Cerebellar nuclear complex (tissue), 1 donor: ENCODE results near the gene MED13L.
"Not testable (repeated sequence)": the region's sequence is repeated elsewhere in the genome, so short reads cannot be mapped to it uniquely, and the experiment has no call there.

Experiments used
- DNase-seq, 2 experiments: peaks; one replicate each; lab custom pipeline; 2025; lab: John Stamatoyannopoulos, UW

MED13L gene

GRCh38 chr12:116010467-116010866, 267.0 kb downstream of the MED13L start:
- no peak for DNase-seq

GRCh38 chr12:116009805-116010204, 267.7 kb downstream of the MED13L start:
- no peak for DNase-seq

- no peak for DNase-seq
These were observed 271.4 kb downstream of the MED13L start for GRCh38 chr12:116006141-116006540.

- DNase-seq = no peak
These were observed 274.5 kb downstream of the MED13L start for GRCh38 chr12:116002890-116003536.

- DNase-seq = no peak
These were observed 277.2 kb downstream of the MED13L start for GRCh38 chr12:116000252-116000651.

- DNase-seq = no peak
These were observed 277.9 kb downstream of the MED13L start for GRCh38 chr12:115999582-115999981.

- DNase-seq = no peak
These were observed 278.6 kb downstream of the MED13L start for GRCh38 chr12:115998794-115999478.

- no peak for DNase-seq
These were observed 279.3 kb downstream of the MED13L start for GRCh38 chr12:115998119-115998633.

GRCh38 chr12:115993737-115994136, 283.8 kb downstream of the MED13L start:
- DNase-seq = no peak

- DNase-seq = no peak
These were observed 287.3 kb downstream of the MED13L start for GRCh38 chr12:115990241-115990640.

GRCh38 chr12:115988625-115989563, 288.6 kb downstream of the MED13L start:
- DNase-seq = no peak

GRCh38 chr12:115988212-115988611, 289.3 kb downstream of the MED13L start:
- DNase-seq = no peak

GRCh38 chr12:115984616-115985015, 292.9 kb downstream of the MED13L start:
- DNase-seq = no peak

- DNase-seq = no peak
These were observed 294.2 kb downstream of the MED13L start for GRCh38 chr12:115983226-115983798.

GRCh38 chr12:115980339-115980738, 297.2 kb downstream of the MED13L start:
- DNase-seq = no peak

GRCh38 chr12:115979851-115980250, 297.6 kb downstream of the MED13L start:
- DNase-seq = no peak

- no peak for DNase-seq
These were observed 298.1 kb downstream of the MED13L start for GRCh38 chr12:115979351-115979750.

GRCh38 chr12:115976829-115977228, 300.7 kb downstream of the MED13L start:
- not testable (repeated sequence) for DNase-seq

- no peak for DNase-seq
These were observed 302.1 kb downstream of the MED13L start for GRCh38 chr12:115975411-115975810.

- DNase-seq = no peak
These were observed 303.3 kb downstream of the MED13L start for GRCh38 chr12:115973968-115974724.

- no peak for DNase-seq
These were observed 304.4 kb downstream of the MED13L start for GRCh38 chr12:115973066-115973465.
